H1 (cell line): ENCODE measurements around the gene SLC9A3. TPM values are rescaled to one million over a fixed set of nuclear protein-coding genes. Genes with fewer than 3 reads are reported as not detected.

Experiments used
- CTCF ChIA-PET: fragments of 300-600 bp; sonication (Branson Sonifier 250); formaldehyde crosslinking; loops from one replicate; lab custom pipeline; 2021; ENCODE audit not compliant: partially characterized antibody; lab: Charles Lee
- POLR2A ChIA-PET: fragments of 300-600 bp; sonication (Branson Sonifier 250); formaldehyde crosslinking; loops from one replicate; lab custom pipeline; 2021; ENCODE audit warnings: inconsistent platforms; ENCODE audit not compliant: partially characterized antibody; lab: Charles Lee
- DNase-seq, 2 experiments: peaks; one replicate each; pipeline versions ENCODE4 v3.0.0 to v3.0.0-alpha.2; 2010 to 2022; ENCODE audit warnings: low spot score in 2 of 2, low read depth in 1 of 2, mixed read lengths in 1 of 2
- FAIRE-seq: peaks from 2 replicates; lab custom pipeline; 2011; peaks lifted over from hg19 to GRCh38; lab: Jason Lieb, UNC
- H2AFZ ChIP-seq: 2 replicates; pipeline ENCODE4 v1.8.1; 2012; ENCODE audit warnings: low read length, inconsistent platforms
- H2AK5ac ChIP-seq: 2 replicates; pipeline ENCODE4 v1.6.1; 2013; ENCODE audit warnings: low read depth, low read length
- H2BK120ac ChIP-seq: replicated peaks from 2 replicates; pipeline ENCODE3; 2013; ENCODE audit warnings: low read depth, low read length, inconsistent platforms
- H2BK12ac ChIP-seq: 2 replicates; pipeline ENCODE4 v1.6.1; 2013; ENCODE audit warnings: low read depth, low read length
- H2BK15ac ChIP-seq: 2 replicates; pipeline ENCODE4 v1.6.1; 2013; ENCODE audit warnings: low read length
- H2BK20ac ChIP-seq: 2 replicates; pipeline ENCODE4 v1.6.1; 2013; ENCODE audit warnings: low read length
- H2BK5ac ChIP-seq: 2 replicates; pipeline ENCODE4 v1.6.1; 2013; ENCODE audit warnings: low read depth, low read length
- H3K14ac ChIP-seq: 2 replicates; pipeline ENCODE4 v1.6.1; 2013; ENCODE audit warnings: inconsistent platforms; ENCODE audit not compliant: insufficient read length
- H3K18ac ChIP-seq: 2 replicates; pipeline ENCODE4 v1.6.1; 2013; ENCODE audit warnings: low read length; ENCODE audit errors: extremely low read depth
- H3K23ac ChIP-seq: 2 replicates; pipeline ENCODE4 v1.6.1; 2013; ENCODE audit warnings: inconsistent platforms; ENCODE audit not compliant: insufficient read length
- H3K23me2 ChIP-seq: 2 replicates; pipeline ENCODE4 v1.6.1; 2013; ENCODE audit warnings: low read depth, low read length
- H3K27ac ChIP-seq: 2 replicates; pipeline ENCODE4 v1.6.1; 2011; ENCODE audit warnings: low read depth, low read length, inconsistent platforms
- H3K27me3 ChIP-seq, 4 experiments: replicated peaks in 1 of 4; 1 replicate in 1 of 4; 2 replicates in 3 of 4; pipeline versions ENCODE4 v1.6.1 to v1.8.1; 2011 to 2013; ENCODE audit warnings: low read length in 3 of 4, mild to moderate bottlenecking in 3 of 4, inconsistent platforms in 2 of 4, mixed read lengths in 2 of 4, moderate library complexity in 1 of 4; ENCODE audit not compliant: control insufficient read depth in 3 of 4, insufficient read depth in 3 of 4; ENCODE audit errors: extremely low read depth in 1 of 4
- H3K36me3 ChIP-seq, 4 experiments: 2 replicates each; pipeline versions ENCODE4 v1.6.1 to v1.8.1; 2011 to 2013; ENCODE audit warnings: mild to moderate bottlenecking in 4 of 4, low read length in 3 of 4, moderate library complexity in 2 of 4, control low read depth in 1 of 4, inconsistent platforms in 1 of 4; ENCODE audit not compliant: insufficient read depth in 4 of 4, control insufficient read depth in 2 of 4
- H3K4ac ChIP-seq: replicated peaks from 2 replicates; pipeline ENCODE3; 2013; ENCODE audit warnings: low read length, low read depth, mixed read lengths, inconsistent platforms; ENCODE audit not compliant: insufficient read length
- H3K4me1 ChIP-seq, 4 experiments: replicated peaks in 1 of 4; 1 replicate in 1 of 4; 2 replicates in 3 of 4; pipeline versions ENCODE4 v1.6.1 to v1.8.1; 2011 to 2013; ENCODE audit warnings: low read length in 3 of 4, inconsistent platforms in 2 of 4, mixed read lengths in 1 of 4; ENCODE audit not compliant: insufficient read depth in 4 of 4, control insufficient read depth in 3 of 4
- H3K4me2 ChIP-seq, 2 experiments: 2 replicates each; pipeline versions ENCODE4 v1.6.1 to v1.8.1; 2011 to 2013; ENCODE audit warnings: low read depth in 2 of 2, low read length in 2 of 2, control low read depth in 1 of 2, inconsistent platforms in 1 of 2, mild to moderate bottlenecking in 1 of 2; ENCODE audit not compliant: insufficient read depth in 1 of 2
- H3K4me3 ChIP-seq, 4 experiments: fragments of 200-600, 300-600 bp in 1 of 4; sonication (generic), shearing (Covaris generic), sonication (Bioruptor Twin) in 1 of 4; 2 replicates each; pipeline versions ENCODE4 v1.5.1 to v1.8.1; 2011 to 2016; ENCODE audit warnings: low read length in 4 of 4, low read depth in 3 of 4, control low read depth in 2 of 4, inconsistent platforms in 2 of 4, mild to moderate bottlenecking in 2 of 4, mixed read lengths in 1 of 4, moderate library complexity in 1 of 4; ENCODE audit not compliant: insufficient read depth in 2 of 4; ENCODE audit errors: extremely low read depth in 1 of 4
- H3K56ac ChIP-seq: replicated peaks from 2 replicates; pipeline ENCODE3; 2013; ENCODE audit warnings: low read depth, mild to moderate bottlenecking, mixed read lengths, low read length, inconsistent platforms; ENCODE audit not compliant: insufficient read length
- H3K79me1 ChIP-seq: 2 replicates; pipeline ENCODE4 v1.6.1; 2013; ENCODE audit warnings: low read depth, low read length, control low read depth
- H3K79me2 ChIP-seq, 2 experiments: 2 replicates each; pipeline versions ENCODE4 v1.6.1 to v1.8.1; 2012 to 2013; ENCODE audit warnings: low read length in 2 of 2, mild to moderate bottlenecking in 2 of 2, inconsistent platforms in 1 of 2; ENCODE audit not compliant: insufficient read depth in 2 of 2, control insufficient read depth in 1 of 2
- H3K9ac ChIP-seq, 4 experiments: replicated peaks in 1 of 4; 1 replicate in 1 of 4; 2 replicates in 3 of 4; pipeline versions ENCODE4 v1.6.1 to v1.8.1; 2011 to 2013; ENCODE audit warnings: low read depth in 3 of 4, low read length in 3 of 4, control low read depth in 2 of 4, mild to moderate bottlenecking in 2 of 4, moderate library complexity in 2 of 4, inconsistent platforms in 1 of 4; ENCODE audit errors: extremely low read depth in 1 of 4
- H3K9me3 ChIP-seq, 2 experiments: 2 replicates each; pipeline versions ENCODE4 v1.6.1 to v1.8.1; 2012 to 2013; ENCODE audit warnings: mild to moderate bottlenecking in 2 of 2, moderate library complexity in 2 of 2, control low read depth in 1 of 2, inconsistent platforms in 1 of 2, low read depth in 1 of 2, low read length in 1 of 2, mixed read lengths in 1 of 2; ENCODE audit not compliant: insufficient read depth in 2 of 2
- H4K20me1 ChIP-seq, 2 experiments: replicated peaks in 1 of 2; 2 replicates each; pipeline versions ENCODE3 to v1.8.1; 2011 to 2013; ENCODE audit warnings: inconsistent platforms in 2 of 2, low read length in 2 of 2, mild to moderate bottlenecking in 1 of 2; ENCODE audit not compliant: insufficient read depth in 2 of 2, control insufficient read depth in 1 of 2
- H4K5ac ChIP-seq: 2 replicates; pipeline ENCODE4 v1.6.1; 2013; ENCODE audit warnings: low read length, low read depth, mixed read lengths, inconsistent platforms; ENCODE audit not compliant: insufficient read length
- H4K8ac ChIP-seq: 2 replicates; pipeline ENCODE4 v1.8.0; 2013; ENCODE audit warnings: mild to moderate bottlenecking, moderate library complexity, low read length, inconsistent platforms; ENCODE audit not compliant: insufficient read depth; ENCODE audit errors: extremely low read depth
- H4K91ac ChIP-seq: replicated peaks from 2 replicates; pipeline ENCODE3; 2013; ENCODE audit warnings: low read length, mixed read lengths, inconsistent platforms; ENCODE audit not compliant: insufficient read length
- PHF8 ChIP-seq: fragments of 200-600 bp; sonication (generic); conservative IDR thresholded peaks from 2 replicates; pipeline ENCODE4 v1.7.1; 2012; ENCODE audit warnings: low read depth, mild to moderate bottlenecking, inconsistent platforms, low read length, moderate library complexity
- POU5F1 ChIP-seq: IDR thresholded peaks from 2 replicates; pipeline ENCODE4 v1.6.1; 2011; ENCODE audit warnings: low read depth, mild to moderate bottlenecking, low read length, moderate library complexity
- RAD21 ChIP-seq, 2 experiments: IDR thresholded peaks in 1 of 2; conservative IDR thresholded peaks in 1 of 2; 2 replicates each; pipeline ENCODE4 v1.6.1; 2011; ENCODE audit warnings: low read depth in 2 of 2, low read length in 2 of 2, improper control_type of control experiment in 1 of 2, inconsistent platforms in 1 of 2, mild to moderate bottlenecking in 1 of 2, moderate library complexity in 1 of 2
- WGBS, 2 experiments: shearing (Covaris generic) in 1 of 2; methylation state at CpG; one replicate each; pipeline versions ENCODE4 v1.1.6 to v1.1.7; 2013 to 2015; ENCODE audit warnings: low lambda C conversion rate in 2 of 2, mixed read lengths in 2 of 2, inconsistent platforms in 1 of 2, low coverage in 1 of 2, missing lambda C conversion rate in 1 of 2; ENCODE audit not compliant: insufficient replicate concordance in 2 of 2, insufficient coverage in 1 of 2, insufficient read length in 1 of 2; ENCODE audit errors: extremely low coverage in 1 of 2, missing lambda C conversion rate in 1 of 2; 5-methylcytosine and 5-hydroxymethylcytosine counted together
- polyA plus RNA-seq, 7 experiments: library from polyadenylated mRNA; depleted of rRNA in 3 of 7; stranded (reverse) in 5 of 7; unstranded in 2 of 7; fragments of >200 nt in 5 of 7; fragments of 200-250 nt in 2 of 7; gene quantifications; 1 replicate in 5 of 7; 2 replicates in 1 of 7; 4 replicates in 1 of 7; pipeline versions ENCODE4 v1.2.1 to v1.2.3, GENCODE V29; 2011 to 2013; ENCODE audit warnings: missing spikeins in 2 of 7, mixed read lengths in 2 of 7
- total RNA-seq: library from RNA; stranded (reverse); fragmentation: NEBNext Ultra II Directional; extraction: Animal tissue kit (Norgen Biotek cat#: 25700); gene quantifications from 2 replicates; pipeline ENCODE4 v1.2.1, GENCODE V29; 2021
- TF ChIP-seq, protein P1 (sequence below): IDR thresholded peaks from 2 replicates; pipeline ENCODE4 v1.6.1; 2012; ENCODE audit warnings: inconsistent platforms

SLC9A3 gene
- total and polyA plus RNA-seq, 2 of the 8 experiments (the other 6 are each of a cell fraction or from before 2014, with no cell fraction given): 0.95 to 1.0 TPM

DNA sequence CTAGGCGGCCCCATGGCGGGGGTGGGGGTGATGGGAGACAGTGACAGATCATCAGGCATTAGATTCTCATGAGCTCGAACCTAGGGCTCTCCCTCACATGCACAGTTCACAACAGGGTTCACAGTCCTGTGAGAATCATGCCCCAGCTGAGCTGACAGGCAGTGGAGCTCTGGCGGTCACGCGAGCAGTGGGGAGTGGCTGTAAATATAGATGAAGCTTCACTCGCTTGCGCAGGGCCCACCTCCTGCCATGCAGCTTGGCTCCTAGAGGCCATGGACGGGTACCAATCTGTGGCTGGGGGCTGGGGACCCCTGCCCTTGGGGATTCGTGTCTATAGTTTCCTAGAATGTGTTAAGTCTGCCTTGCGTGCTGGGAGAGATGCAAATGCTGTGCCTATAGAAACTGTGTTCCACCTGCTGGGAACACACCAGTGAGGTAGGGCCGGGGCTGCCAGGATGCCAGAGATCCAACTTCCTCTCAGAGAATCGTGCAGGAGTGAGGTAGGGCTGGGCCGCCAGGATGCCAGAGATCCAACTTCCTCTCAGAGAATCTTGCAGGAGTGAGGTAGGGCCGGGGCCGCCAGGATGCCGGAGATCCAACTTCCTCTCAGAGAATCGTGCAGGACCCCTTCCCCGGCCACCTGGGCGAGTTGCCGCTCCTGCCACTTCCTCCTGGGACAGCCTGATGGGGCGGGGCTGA, 95.3 kb downstream of the SLC9A3 start:
- Histone ChIP-seq H3K27ac (no peak overlapping the region), H3K4me2 (no peak overlapping the region), H3K36me3 (no peaks in the 10 kb centered on the region), H2BK20ac (no peak overlapping the region), H3K4me1 (peaks cover 0 to 3% (median 1%) of the 10 kb centered on the region in 4 experiments; a peak in 2 of 7 replicates), H3K27me3 (no peaks in the 10 kb centered on the region), H2BK12ac (no peak overlapping the region), H4K8ac (no peak overlapping the region; the same call in 1 of the 2 replicates), H3K18ac (peak overlapping the region; percentile 48; the same call in 1 of the 2 replicates), H4K5ac (no peak overlapping the region), H3K9ac (no peak overlapping the region), H3K9me3 (peaks cover 0 to 3% of the 10 kb centered on the region in 2 experiments; a peak in 1 of 4 replicates), H4K91ac (no peak overlapping the region), H3K23ac (no peak overlapping the region), H2BK15ac (no peak overlapping the region), H3K79me1 (no peaks in the 10 kb centered on the region), H3K4me3 (no peak overlapping the region), H3K4ac (no peak overlapping the region), H2AFZ (no peak overlapping the region), H3K79me2 (no peaks in the 10 kb centered on the region), H4K20me1 (peaks cover 0 to 4% of the 10 kb centered on the region in 2 experiments), H3K14ac (no peak overlapping the region), H2AK5ac (no peak overlapping the region), H2BK120ac (no peak overlapping the region), H2BK5ac (no peak overlapping the region), H3K56ac (no peak overlapping the region), H3K23me2 (peaks cover 10% of the 10 kb centered on the region; the same call in 1 of the 2 replicates)
- DNase-seq: no peak
- CTCF ChIA-PET: interaction anchor here (0.7 to 9.7 kb wide), 12 partner anchors 11 to 143 kb away, joined by 3 to 99 read pairs (median 4); no protein-coding TSS in a partner anchor
- FAIRE-seq: no peak
- POLR2A ChIA-PET: interaction anchor here (1.0 kb wide), 1 partner anchor 11 kb away, joined by 3 read pairs; no protein-coding TSS in a partner anchor
- TF ChIP-seq POU5F1: no peak
- no peak for TF ChIP-seq RAD21 (IDR thresholded peaks at IDR 0.05 in 1 of 2, conservative IDR thresholded peaks at IDR 0.05 in 1 of 2; ENCODE audit: low read depth in 2 of 2, low read length in 2 of 2)
- TF ChIP-seq, protein P1, sequence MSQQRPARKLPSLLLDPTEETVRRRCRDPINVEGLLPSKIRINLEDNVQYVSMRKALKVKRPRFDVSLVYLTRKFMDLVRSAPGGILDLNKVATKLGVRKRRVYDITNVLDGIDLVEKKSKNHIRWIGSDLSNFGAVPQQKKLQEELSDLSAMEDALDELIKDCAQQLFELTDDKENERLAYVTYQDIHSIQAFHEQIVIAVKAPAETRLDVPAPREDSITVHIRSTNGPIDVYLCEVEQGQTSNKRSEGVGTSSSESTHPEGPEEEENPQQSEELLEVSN: no peak
- TF ChIP-seq PHF8: no peak
- WGBS, 2 experiments: 81% methylated on average over 19 of the region's 22 CpGs; no CpG with 5 or more reads in 1 of the 2 experiments
